A673 (cell line): ENCODE data around the gene ADAMTS2. TPM values are rescaled to one million over a fixed set of nuclear protein-coding genes. Genes with fewer than 3 reads are reported as not detected.

Source experiments
- BruUV-seq: library from RNA; stranded (reverse); fragments of 400-500 nt; replicated peaks from 2 replicates; lab custom pipeline; 2021; lab: Mats Ljungman, UMichigan
- CTCF ChIA-PET: fragments of 300-600 bp; sonication (Branson Sonifier 250); formaldehyde crosslinking; loops from one replicate; lab custom pipeline; 2022; ENCODE audit warnings: antibody characterized with exemption; lab: Charles Lee
- POLR2A ChIA-PET: fragments of 300-600 bp; sonication (Branson Sonifier 250); formaldehyde crosslinking; loops from one replicate; lab custom pipeline; 2022; ENCODE audit warnings: antibody characterized with exemption; ENCODE audit not compliant: low non-redundant PET; lab: Charles Lee
- DNase-seq: peaks from one replicate; pipeline ENCODE4 v3.0.0-alpha.2; 2015; ENCODE audit warnings: low spot score
- H3K27ac ChIP-seq: fragments of 200-600 bp; sonication (generic); 2 replicates; pipeline ENCODE4 v1.5.1; 2016; ENCODE audit warnings: mixed run types, low read depth, mild to moderate bottlenecking, mixed read lengths, antibody characterized with exemption, low read length; ENCODE audit not compliant: poor library complexity, severe bottlenecking
- H3K27me3 ChIP-seq: fragments of 200-600 bp; sonication (generic); replicated peaks from 2 replicates; pipeline ENCODE4 v1.6.1; 2017; ENCODE audit warnings: mixed run types, low read depth, mild to moderate bottlenecking, mixed read lengths, antibody characterized with exemption, low read length; ENCODE audit not compliant: insufficient read depth, poor library complexity
- H3K36me3 ChIP-seq: fragments of 200-600 bp; sonication (generic); 2 replicates; pipeline ENCODE4 v1.6.1; 2016; ENCODE audit warnings: mixed run types, mild to moderate bottlenecking, mixed read lengths, antibody characterized with exemption, low read length; ENCODE audit not compliant: insufficient read depth, poor library complexity, severe bottlenecking
- H3K4me1 ChIP-seq: fragments of 200-600 bp; sonication (generic); 2 replicates; pipeline ENCODE4 v1.6.1; 2017; ENCODE audit warnings: mixed run types, mild to moderate bottlenecking, mixed read lengths, antibody characterized with exemption, low read length; ENCODE audit not compliant: insufficient read depth, poor library complexity, severe bottlenecking
- H3K4me3 ChIP-seq: fragments of 200-600 bp; sonication (generic); 2 replicates; pipeline ENCODE4 v1.5.1; 2016; ENCODE audit warnings: low read depth, mixed run types, mild to moderate bottlenecking, mixed read lengths, low read length; ENCODE audit not compliant: poor library complexity, severe bottlenecking
- H3K9me3 ChIP-seq: fragments of 200-600 bp; sonication (generic); 2 replicates; pipeline ENCODE4 v1.6.1; 2016; ENCODE audit warnings: mixed run types, low read depth, mild to moderate bottlenecking, mixed read lengths, antibody characterized with exemption, low read length; ENCODE audit not compliant: poor library complexity, severe bottlenecking
- EZH2 ChIP-seq: fragments of 200-600 bp; sonication (generic); IDR thresholded peaks from 2 replicates; pipeline ENCODE4 v1.6.1; 2017; ENCODE audit warnings: borderline replicate concordance, low read depth, mild to moderate bottlenecking, mixed read lengths, antibody characterized with exemption, low read length; ENCODE audit not compliant: poor library complexity, severe bottlenecking
- intact Hi-C: fragments of 100-400 bp; cut with micrococcal nuclease; formaldehyde crosslinking; loops from one replicate; pipeline ENCODE4 v1.10.0; 2022; ENCODE audit not compliant: unreplicated experiment
- total RNA-seq: library from RNA; stranded (reverse); gene quantifications from 2 replicates; pipeline ENCODE4 v1.2.3, GENCODE V29; 2021
- TF ChIP-seq, protein P1 (sequence below): fragments of 300-800, 200-600 bp; sonication (generic); conservative IDR thresholded peaks from 2 replicates; pipeline ENCODE4 v1.5.1; 2017; ENCODE audit warnings: low read depth, mild to moderate bottlenecking, antibody characterized with exemption, low read length, moderate library complexity, mixed read lengths

The ADAMTS2 gene
- total RNA-seq, 1 experiment from 2014 or later, result 0.39 TPM

GRCh38 chr5:179308563-179309382, 36.5 kb downstream of the ADAMTS2 start:
- Histone ChIP-seq H3K4me1 (no peaks in the 10 kb centered on the region), H3K27me3 (no peaks in the 10 kb centered on the region), H3K9me3 (no peaks in the 10 kb centered on the region), H3K4me3 (no peak overlapping the region), H3K27ac (no peak overlapping the region), H3K36me3 (no peaks in the 10 kb centered on the region)
- no peak for DNase-seq
- CTCF ChIA-PET, result interaction anchor here (0.6 kb wide), 1 partner anchor 185 kb away, joined by 7 read pairs; no protein-coding TSS in a partner anchor
- TF ChIP-seq EZH2, result no peak
- TF ChIP-seq, protein P1, sequence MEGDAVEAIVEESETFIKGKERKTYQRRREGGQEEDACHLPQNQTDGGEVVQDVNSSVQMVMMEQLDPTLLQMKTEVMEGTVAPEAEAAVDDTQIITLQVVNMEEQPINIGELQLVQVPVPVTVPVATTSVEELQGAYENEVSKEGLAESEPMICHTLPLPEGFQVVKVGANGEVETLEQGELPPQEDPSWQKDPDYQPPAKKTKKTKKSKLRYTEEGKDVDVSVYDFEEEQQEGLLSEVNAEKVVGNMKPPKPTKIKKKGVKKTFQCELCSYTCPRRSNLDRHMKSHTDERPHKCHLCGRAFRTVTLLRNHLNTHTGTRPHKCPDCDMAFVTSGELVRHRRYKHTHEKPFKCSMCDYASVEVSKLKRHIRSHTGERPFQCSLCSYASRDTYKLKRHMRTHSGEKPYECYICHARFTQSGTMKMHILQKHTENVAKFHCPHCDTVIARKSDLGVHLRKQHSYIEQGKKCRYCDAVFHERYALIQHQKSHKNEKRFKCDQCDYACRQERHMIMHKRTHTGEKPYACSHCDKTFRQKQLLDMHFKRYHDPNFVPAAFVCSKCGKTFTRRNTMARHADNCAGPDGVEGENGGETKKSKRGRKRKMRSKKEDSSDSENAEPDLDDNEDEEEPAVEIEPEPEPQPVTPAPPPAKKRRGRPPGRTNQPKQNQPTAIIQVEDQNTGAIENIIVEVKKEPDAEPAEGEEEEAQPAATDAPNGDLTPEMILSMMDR, result no peak
- BruUV-seq, result no TSS peak
- intact Hi-C loops, result no loop called here
- POLR2A ChIA-PET, result no interaction called here

DNA sequence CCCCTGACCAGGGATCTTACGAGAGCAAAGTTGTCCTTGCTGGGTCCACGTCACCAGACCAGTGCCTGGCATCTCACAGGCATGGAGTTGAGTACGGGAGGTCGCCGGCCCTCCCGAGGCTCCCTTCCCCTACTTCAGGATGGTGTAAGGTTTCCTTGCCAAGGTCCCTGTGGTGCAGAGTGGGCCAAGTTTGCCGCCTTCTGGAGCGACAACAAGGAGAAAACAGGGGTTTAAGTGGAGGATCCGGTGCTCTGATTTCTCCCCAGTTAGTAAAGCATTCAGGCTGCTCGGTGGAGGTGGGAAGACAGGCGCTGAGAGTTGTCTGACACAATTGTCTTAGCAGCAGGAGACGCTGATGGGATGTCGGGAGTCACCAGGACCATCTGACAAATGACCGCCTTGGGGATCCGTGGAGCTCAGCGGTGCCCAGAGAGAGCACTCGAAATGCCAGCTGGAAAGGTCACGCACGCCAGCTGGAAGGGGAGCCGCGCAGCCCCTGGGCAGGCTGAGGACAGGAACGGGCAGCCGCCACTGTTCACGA, 37.3 kb downstream of the ADAMTS2 start:
- Histone ChIP-seq H3K4me3 (no peak overlapping the region), H3K9me3 (no peaks in the 10 kb centered on the region), H3K4me1 (no peaks in the 10 kb centered on the region), H3K27me3 (no peaks in the 10 kb centered on the region), H3K27ac (no peak overlapping the region), H3K36me3 (no peaks in the 10 kb centered on the region)
- no TSS peak for BruUV-seq
- no peak for DNase-seq
- ChIA-PET CTCF (no interaction called here), POLR2A (no interaction called here)
- intact Hi-C loops, result no loop called here
- no peak for TF ChIP-seq EZH2
- TF ChIP-seq, protein P1, result no peak

- POLR2A ChIA-PET, result no interaction called here
- Histone ChIP-seq H3K27ac (no peak overlapping the region), H3K4me3 (no peak overlapping the region), H3K4me1 (no peaks in the 10 kb centered on the region), H3K27me3 (no peaks in the 10 kb centered on the region), H3K36me3 (no peaks in the 10 kb centered on the region), H3K9me3 (no peaks in the 10 kb centered on the region)
- intact Hi-C loops, result no loop called here
- TF ChIP-seq EZH2, result no peak
- TF ChIP-seq, protein P1, result no peak
- CTCF ChIA-PET, result no interaction called here
- no peak for DNase-seq
- BruUV-seq, result no TSS peak
Observed at GRCh38 chr5:179307013-179307800, 38.1 kb downstream of the ADAMTS2 start.
